HG02884 (cell line): ENCODE data around the gene FRA10AC1.

Experiments used
- ATAC-seq: cut with Tn5 transposase; IDR thresholded peaks from one replicate; pipeline ENCODE4 v1.9.1; 2021; ENCODE audit warnings: mild to moderate bottlenecking, moderate library complexity; ENCODE audit not compliant: unreplicated experiment

FRA10AC1 gene

DNA sequence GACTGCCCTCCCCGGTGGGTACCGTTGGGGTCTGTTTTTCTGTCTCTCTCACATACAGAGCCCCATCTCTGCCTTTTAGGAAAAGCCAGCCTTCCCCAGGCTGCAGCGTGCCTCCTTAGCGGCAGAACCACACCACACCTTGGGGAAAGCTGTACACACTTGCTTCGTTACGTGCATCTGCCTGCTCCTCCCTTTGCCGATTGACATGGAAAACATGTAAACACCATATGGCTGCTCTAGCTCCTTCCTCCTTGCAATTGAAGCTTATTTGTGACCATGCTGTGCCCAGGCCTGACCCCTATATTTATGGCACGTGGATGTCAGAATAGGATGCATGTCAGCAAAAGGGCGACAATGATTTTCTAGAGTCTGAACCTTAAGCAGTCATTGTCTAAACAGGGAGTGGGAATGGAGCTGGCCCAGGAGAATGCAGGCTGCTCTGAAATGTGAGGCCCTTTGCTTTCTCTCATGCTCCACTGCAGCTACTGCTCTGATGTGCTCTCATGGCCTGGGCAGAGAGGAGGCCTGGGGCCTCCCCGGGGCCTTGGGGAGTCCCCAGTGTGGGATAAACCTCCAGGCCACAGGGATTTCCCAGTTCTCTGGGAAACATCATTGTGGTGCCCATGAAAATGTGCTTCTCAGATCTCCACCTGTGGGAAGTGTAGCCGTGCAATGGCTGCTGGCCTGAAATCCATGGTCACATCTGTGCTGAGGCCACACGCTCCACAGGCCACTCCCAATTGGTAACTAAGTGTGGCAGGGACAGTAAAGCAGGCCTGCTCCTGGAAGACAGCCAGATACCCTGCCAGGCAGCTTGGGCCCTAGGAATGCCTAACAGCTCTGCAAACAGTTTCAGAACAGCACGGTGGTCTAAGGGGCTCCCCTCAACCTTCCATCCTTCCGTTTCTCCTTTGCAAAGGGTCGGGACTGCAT lies 71.5 kb downstream of the FRA10AC1 start:
- no peak for ATAC-seq

DNA sequence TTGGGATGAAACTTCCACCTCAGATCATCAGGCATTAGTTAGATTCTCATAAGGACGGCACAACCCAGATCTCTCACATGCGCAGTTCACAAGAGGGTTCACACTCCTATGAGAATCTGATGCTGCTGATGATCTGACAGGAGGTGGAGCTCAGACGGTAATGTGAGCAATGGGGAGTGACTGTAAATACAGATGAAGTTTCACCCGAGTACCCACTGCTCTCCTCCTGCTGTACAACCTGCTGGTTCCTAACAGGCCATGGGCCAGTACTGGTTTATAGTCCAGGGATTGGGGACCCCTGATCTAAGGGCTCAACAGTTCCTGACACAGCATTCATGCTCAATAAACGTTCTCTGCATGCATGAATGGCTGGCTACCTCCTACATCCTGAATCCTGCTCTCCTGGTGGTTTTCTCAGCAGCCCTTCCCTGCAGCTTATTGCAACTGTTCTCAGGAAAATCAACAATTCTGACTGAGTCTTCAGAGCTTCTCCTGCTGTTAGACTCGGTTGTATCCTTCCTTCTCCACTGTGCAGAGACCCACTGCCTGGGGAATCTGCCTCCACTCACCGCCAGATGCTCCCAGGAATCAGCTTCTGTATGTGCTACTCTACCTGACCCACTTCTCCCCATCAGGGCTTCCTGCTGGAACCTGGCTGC lies 72.6 kb downstream of the FRA10AC1 start:
- no peak for ATAC-seq

DNA sequence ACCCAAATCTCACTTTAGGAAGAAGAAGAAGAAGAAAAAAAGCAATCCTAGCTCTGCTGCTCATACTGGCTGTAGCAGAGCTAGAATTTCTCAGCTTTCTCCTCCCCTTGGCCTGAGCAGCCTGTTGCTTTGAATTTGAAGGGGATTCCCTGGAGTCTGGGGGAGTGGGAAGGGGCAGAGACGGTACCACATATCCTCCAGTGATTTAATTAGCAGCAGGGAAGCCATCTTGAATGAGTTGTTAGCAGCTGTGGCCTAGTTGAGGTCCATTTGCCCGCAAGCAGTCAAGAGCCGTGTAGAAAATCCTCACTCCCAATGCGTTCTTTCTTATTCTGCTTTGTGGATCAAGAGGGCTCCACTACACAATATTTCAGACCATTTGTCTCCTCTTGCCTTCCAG lies 73.5 kb downstream of the FRA10AC1 start:
- no peak for ATAC-seq

DNA sequence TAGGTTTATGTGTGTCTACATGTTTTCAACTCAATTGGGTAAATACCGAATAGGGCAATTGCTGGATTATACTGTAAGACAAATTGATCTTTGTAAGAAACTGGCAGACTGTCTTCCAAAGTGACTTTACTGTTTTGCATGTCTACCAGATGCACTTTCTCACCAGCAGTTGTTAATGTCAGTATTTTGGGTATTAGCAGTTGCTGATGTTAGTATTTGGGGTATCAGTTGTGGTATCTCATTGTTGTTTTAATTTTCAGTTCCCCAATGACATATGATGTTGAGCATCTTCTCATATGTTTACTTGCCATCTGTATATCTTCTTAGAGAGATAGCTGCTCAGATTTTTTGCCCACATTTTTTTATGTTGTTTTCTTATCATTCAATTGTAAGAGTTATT lies 79.5 kb downstream of the FRA10AC1 start:
- peak; percentile 40 for ATAC-seq

DNA sequence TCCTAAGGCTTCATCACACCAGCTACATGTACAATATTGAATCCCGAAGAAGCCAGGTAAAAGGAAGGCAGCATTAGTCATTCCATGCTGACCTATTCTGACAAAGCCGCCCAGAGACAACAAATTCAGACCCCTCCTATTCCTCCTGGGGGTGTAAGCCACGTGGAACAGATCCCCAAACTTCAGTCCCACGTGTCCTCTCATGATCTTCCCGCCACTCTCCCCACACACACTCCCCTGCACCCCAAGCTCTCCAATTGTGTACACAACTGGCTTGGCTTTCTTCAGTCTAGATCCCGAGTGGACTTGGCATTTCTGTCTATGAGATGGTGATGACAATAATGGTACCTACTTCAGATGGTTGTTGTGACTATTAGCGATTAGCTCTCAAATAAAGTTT lies 81.5 kb downstream of the FRA10AC1 start:
- ATAC-seq, result no peak
